Fibroblast of pulmonary artery (primary cell): ENCODE data around the gene MYO1D.
A peak's percentile ranks its signal among the peaks of the same experiment; 100 is the strongest.

Experiments
- DNase-seq: peaks from one replicate; pipeline ENCODE4 v3.0.0-alpha.2; 2010; ENCODE audit warnings: low read depth
- H3K4me3 ChIP-seq: replicated peaks from 2 replicates; pipeline ENCODE4 v1.5.1; 2011; ENCODE audit warnings: low read depth, mild to moderate bottlenecking, control low read depth, low read length, moderate library complexity
- TF ChIP-seq, protein P1 (sequence below): IDR thresholded peaks from 2 replicates; pipeline ENCODE4 v1.5.1; 2011; ENCODE audit warnings: mild to moderate bottlenecking, control low read depth, low read length, inconsistent platforms; ENCODE audit errors: missing control alignments

Gene MYO1D

GRCh38 chr17:32495359-32496231 is 381.3 kb downstream of the MYO1D start:
- no peak overlapping the region for H3K4me3 ChIP-seq
- TF ChIP-seq, protein P1, sequence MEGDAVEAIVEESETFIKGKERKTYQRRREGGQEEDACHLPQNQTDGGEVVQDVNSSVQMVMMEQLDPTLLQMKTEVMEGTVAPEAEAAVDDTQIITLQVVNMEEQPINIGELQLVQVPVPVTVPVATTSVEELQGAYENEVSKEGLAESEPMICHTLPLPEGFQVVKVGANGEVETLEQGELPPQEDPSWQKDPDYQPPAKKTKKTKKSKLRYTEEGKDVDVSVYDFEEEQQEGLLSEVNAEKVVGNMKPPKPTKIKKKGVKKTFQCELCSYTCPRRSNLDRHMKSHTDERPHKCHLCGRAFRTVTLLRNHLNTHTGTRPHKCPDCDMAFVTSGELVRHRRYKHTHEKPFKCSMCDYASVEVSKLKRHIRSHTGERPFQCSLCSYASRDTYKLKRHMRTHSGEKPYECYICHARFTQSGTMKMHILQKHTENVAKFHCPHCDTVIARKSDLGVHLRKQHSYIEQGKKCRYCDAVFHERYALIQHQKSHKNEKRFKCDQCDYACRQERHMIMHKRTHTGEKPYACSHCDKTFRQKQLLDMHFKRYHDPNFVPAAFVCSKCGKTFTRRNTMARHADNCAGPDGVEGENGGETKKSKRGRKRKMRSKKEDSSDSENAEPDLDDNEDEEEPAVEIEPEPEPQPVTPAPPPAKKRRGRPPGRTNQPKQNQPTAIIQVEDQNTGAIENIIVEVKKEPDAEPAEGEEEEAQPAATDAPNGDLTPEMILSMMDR: no peak
- DNase-seq: peak; percentile 23

DNA sequence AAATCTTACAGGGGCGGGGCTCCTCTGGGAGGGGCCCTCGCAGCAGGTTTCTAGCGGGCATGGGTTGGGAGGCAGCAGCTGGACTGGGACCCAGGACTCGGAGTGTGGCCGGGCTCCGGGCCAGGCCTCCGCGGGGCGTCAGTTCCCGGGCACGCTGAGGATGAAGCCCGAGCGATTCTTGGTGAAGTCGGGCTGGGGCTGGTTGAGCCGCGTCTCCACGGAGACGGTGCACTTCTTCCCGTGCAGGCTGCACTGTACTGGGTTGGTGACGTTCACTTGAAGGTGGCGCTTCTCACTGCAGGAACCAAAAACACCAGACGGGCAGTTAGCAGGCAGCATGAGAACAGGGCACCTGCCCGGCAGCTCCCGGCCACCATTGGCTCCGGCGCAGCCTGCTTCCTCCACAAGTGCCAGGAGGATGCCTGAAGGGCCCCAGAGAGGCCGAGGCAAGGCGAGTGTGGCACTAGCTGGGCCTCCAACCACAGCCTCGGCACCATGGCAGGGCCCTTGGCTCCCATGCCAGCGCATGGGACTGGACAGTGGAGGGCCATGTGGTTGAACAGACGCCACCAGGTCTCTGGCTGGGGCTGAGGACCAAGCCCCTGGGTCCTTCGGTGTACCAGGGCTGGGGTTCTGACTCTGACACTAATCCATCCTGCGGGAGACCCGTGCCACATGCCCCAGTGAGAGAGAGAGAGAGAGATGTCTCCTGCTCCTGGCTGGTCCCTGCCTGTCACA is 382.1 kb downstream of the MYO1D start:
- no peak overlapping the region for H3K4me3 ChIP-seq
- DNase-seq: no peak
- TF ChIP-seq, protein P1: no peak

DNA sequence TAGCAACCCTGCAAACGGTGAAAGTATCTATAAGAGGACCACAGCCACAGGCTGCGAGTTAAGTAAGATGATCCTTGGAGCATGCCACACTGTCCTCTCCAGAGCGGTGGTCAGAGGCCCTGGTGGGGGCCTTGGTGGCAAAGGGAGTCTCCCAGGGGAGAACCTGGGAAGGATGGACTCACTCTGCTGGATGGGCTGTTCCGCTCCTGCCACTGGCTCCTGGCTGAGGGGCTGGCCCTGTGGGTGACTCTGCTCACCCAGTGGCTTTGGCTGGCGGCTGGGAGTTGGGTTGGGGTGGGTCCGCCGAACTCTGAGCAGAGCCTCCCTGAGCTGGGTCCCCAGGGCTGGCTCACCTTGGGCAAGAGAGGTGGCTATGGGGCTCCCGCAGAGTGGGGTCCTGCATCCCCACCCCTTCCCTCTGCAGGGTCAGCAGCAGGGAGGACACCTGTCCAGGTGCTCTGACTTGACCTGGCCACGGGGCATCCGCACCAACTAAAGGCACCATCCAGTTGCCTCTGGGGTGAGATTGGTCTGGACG is 382.9 kb downstream of the MYO1D start:
- H3K4me3 ChIP-seq: no peak overlapping the region
- DNase-seq: no peak
- TF ChIP-seq, protein P1: no peak

DNA sequence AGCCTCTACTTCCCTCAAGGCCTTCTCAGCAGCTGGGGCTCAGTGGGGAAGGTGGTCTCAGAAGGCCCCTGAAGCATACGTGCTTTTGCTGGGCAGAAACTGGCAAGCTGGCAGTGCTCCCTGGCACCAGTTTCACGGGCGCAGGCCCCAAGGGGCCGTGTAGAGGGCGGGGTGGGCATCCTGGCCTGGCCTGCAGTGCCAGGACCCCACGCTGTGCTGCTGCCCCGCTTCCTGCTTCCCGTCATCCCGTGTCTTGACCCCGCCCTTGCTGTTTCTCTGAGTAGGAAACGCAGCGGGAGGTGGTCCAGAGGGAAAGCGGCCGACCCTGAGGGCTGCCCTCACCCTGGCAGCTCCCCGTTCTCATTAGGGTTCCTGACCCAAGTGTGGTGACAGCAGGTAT is 383.4 kb downstream of the MYO1D start:
- TF ChIP-seq, protein P1: no peak
- no peak overlapping the region for H3K4me3 ChIP-seq
- DNase-seq: no peak

- H3K4me3 ChIP-seq: no peak overlapping the region
- TF ChIP-seq, protein P1: no peak
- DNase-seq: no peak
Observed at GRCh38 chr17:32492648-32493289, 384.2 kb downstream of the MYO1D start.

- TF ChIP-seq, protein P1: no peak
- DNase-seq: no peak
- no peak overlapping the region for H3K4me3 ChIP-seq
Observed at GRCh38 chr17:32492264-32492589, 384.7 kb downstream of the MYO1D start.
